UCSD-AML1 (cell line): ENCODE results near the gene CPNE5.

Experiments used
- DNase-seq: peaks from one replicate; lab custom pipeline; 2025; ENCODE audit not compliant: unreplicated experiment; lab: John Stamatoyannopoulos, UW

CPNE5 gene

DNA sequence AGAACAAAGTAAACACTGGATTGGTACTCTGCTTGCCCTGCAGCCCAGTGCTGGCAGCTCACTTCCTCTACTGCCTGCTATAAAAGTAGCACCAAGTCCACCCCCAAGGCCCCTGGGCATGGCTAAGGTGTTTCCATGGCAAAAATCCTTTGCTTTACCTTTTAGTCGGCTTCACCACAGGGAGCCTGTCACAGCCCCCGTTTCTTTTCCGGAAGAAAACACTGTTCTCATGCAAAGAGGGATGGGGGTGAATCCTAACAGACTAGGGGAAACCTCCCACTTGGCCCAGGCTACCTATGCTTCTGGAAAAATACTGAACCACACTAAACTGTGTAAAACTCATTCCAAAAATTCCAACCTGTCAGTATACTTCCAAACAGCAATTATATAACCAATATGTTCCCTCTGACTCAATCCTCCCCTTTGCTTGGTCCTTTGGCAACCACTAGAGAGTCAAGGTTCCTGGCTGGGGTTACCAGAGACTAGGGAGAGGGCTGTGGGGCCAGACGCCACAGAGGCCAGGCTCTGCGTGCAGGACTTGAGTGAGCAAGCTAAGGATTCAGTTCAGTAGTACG, 19.2 kb upstream of the CPNE5 start:
- DNase-seq: no peak

DNA sequence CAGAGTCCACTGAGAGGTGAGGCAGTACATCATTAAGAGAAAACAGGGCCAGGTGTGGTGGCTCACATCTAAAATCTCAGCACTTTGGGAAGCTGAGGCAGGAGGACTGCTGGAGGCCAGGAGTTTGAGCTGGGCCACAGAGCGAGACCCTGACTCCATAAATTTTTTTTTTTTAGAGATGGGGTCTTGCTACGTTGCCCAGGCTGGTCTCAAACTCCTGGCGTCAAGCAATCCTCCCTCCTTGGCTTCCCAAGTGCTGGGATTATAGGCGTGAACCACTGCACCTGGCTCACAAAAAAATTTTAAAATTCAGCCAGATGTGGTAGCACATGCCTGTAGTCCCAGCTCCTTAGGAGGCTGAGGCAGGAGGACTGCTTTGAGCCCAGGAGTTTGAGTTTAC, 18.1 kb upstream of the CPNE5 start:
- DNase-seq: no peak

DNA sequence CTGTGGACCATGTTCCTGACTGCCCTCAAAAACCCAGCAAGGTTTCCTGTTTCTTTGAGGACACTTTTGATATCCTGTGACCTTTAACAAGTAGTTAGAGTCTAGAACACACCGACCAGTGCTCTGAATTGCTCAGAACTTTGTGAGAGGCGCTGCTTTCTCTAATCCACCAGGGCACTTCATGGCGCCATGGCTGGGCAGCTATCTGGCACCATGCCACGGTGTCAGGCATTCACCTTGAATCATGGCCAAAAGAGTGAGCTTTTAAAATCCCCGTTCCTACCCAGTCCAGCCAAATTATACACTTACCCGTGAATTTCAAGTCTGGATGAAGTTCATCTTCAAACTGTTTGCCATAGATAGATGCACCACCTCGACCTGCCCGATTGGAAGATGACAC, 17.0 kb upstream of the CPNE5 start:
- no peak for DNase-seq

DNA sequence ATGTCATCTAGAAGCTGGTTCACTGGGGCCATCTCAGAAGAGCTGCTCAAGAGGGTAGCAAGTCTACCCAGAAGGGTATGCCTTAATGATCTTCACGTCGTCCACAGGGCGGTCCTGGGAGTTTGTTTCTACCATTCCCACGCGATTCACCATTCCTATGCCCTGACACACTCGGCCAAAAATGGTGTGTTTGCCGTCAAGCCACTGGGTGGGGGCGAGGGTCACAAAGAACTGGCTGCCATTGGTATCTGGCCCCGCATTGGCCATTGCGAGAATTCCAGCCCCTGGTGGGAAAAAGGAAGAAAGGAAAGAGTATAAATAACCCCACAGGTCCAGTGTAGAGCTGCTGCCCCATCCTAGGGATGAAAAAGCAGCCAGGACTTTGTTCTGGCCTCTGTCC, 16.5 kb upstream of the CPNE5 start:
- DNase-seq: no peak

DNA sequence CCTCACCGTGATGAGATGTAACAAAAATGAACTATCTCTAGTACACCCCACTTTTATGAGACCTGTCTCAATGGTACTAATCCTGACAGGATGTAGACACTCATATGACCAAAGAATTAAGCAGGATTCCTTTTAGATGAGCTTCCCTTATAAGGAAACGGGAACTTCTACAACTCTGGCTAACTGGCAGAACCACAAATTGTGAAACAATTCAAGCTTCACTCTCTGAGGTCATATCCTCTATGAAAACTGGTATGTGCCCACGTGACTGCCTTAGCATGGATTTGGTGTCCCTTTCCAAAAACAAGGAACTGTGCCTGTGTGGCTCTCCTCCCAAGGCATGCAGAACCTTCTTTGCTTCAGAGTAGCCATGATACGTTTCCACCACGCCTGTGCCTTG, 14.1 kb upstream of the CPNE5 start:
- no peak for DNase-seq

DNA sequence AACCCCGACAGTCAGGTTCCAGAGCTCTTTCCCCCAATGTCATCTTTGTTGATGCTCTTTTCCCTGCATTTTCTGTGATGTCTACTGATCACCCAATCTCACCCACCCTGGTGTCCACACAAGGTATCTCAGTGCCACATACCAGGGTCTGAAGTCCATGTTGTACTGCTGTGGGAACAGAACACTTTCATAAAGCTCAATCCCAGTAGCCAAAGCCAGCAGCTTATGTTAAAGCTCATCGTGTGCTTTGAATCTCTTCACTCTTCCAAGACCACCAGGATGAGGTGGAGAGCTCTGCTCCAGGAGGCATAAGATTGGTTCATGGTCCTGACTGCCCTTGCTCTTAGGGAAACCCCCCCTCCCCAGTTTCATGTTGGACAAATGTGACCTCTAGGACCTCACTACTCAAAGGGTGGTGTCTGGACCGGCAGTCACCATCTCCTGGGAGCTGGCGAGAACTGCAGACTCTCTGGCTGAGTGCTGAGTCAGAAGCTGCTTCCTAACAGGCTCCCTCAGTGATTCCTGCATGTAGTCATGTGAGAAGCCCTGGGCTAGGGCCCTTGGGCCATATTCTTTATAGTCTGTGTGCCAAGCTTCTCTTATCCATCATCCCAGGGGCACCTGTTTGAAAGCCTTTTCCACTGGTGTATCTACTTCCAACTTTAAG, 13.4 kb upstream of the CPNE5 start:
- DNase-seq: peak; percentile 42

DNA sequence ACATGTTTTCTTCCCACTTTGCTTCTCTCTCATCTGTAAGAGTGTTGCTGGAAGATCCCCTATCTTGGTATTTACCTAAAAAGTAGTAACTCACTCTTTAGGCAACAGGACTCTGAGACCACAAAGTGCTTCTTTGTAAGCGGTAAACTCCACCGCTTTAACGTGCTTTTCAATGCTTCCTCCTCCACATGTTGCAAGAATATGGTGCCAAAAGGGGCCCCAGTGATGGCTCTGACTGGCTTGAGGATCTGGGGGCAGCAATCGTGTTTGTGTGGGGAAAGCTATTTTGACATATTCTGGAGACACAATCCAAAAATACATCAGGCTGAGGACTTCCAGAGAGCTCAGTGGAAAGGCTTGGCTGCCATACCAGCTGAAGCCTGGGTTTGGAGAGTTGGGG, 12.4 kb upstream of the CPNE5 start:
- no peak for DNase-seq

DNA sequence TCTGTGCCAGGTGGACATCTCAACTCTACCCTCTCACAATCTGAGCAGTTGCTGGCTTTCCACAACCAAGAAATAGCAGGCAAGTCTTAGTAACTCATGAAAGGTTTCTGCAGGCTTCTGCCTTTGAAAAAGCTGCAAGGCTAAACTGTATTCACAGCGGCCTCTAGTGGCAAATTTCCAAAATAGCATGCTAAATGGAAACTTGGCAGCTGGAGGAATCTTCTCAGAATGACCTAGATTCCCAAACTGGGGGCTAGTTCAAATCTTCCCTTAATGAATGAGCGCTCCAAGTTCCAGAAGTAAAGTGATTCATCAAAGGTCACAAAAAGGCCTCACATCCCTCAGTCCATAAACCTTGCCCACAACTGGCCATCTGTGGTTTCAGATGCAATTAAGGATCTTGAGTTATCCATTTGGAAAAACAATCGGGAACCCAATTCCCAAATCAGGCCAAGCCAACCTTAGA, 11.9 kb upstream of the CPNE5 start:
- DNase-seq: no peak

DNA sequence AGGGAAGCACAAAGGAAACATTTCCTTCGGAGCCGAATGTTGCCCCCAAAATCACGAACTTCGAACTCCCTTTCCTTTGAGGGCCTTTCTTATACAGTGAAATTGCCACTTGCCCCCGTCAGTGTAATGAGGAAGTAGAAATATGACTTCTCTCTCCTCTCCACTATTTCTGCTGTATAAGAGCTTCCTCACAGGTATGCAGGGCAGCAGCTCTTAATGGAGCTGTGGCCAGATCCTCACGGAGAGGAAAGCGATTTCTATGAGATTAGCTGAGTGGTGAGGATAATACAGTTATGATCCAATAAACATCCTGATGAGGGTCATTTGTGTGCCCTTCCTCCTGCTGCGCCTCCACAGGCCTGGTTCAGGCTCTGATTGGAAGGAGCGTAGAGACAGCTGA, 10.8 kb upstream of the CPNE5 start:
- DNase-seq: no peak

DNA sequence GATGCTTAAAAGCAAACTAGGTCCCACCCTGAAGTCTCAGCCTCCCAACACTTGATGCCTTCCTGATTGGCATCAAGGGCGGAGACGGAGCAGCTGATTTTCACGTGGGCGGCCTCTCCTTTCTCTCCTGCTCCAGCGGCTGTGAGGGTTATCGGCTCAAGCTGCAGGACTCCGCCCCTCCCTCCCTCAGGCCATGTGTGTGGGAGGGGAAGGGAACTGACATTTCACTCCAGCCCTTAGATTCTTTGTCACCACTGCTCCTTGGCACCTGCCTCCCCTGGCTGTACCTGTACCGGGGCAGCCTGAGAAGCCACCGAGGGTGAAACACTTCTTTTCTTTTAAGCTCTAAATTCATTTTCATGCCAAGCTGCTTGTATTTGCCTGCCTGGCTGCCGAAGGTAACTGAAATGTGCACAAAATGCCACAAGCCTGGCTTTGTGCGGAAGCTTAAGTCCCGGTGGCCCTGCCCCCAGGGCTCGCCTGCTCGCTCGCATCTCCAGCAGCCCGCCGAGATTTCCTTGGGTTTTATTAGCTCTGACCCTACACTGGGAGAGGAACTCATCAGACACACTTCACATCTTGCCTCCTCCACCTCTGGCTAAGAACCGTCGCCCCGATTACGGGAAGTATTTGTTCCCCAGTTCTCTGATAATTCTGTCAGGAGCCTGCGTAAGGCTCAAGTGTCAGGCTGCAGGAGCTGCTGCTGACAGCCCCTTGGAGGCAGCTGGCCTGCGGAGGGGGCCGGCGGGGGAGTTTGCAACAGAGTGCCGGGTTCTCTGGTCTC, 9.6 kb upstream of the CPNE5 start:
- DNase-seq: peak; percentile 47

DNA sequence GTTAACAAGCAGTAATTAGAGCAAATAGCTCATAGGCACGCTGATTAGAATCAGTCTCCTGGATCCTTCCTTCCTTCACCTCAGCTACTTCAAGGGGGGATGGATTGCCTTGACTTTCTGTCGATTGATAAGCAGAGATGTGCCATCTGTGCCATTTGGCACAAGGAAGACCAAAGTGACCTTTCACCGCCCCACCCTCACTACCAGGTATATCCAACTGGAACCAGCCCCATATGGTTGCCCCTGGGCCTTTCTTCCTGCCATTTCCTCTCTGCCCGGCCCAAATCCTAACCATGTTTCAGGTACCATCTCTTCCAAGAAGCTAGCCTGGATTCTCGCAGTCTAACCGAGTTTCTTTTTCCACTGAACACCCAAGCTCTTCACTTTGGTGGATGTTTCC, 8.7 kb upstream of the CPNE5 start:
- no peak for DNase-seq

DNA sequence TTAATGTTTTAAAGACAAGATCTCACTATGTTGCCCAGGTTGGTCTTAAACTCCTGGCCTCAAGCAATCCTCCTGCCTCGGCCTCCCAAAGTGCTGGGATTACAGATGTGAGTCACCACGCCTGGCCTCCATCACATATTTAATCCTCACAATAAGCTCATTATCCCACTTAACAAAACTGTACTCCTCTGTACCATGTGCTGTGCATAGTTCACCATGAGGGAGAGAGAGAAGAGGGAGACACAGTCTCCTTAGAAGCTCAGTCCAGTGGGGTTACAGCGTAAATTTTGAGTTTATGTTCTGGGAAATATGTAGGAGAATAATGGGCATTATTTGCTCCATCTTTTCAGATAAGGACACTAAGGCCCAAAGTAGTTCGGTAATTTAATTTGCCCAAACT, 7.9 kb upstream of the CPNE5 start:
- no peak for DNase-seq

DNA sequence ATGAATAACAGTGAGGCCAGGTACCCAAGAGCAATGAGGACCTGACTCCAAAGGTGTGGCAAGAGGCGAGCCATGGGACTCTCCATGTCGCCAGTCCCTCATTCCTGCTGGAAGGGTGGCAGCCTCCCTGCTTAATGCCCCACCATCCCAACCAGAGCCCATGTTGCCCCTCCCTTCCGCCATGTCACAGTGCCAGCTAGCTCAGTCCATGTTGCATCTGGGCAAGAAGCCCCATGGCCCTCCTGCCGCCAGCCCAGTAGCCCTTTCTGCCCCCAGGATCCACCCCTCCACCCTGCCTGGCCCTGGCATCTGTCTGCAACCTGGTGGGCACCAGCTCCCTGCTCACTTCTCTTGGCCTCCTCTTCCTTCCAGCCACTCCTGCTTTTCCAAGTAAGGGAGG, 6.0 kb upstream of the CPNE5 start:
- no peak for DNase-seq

DNA sequence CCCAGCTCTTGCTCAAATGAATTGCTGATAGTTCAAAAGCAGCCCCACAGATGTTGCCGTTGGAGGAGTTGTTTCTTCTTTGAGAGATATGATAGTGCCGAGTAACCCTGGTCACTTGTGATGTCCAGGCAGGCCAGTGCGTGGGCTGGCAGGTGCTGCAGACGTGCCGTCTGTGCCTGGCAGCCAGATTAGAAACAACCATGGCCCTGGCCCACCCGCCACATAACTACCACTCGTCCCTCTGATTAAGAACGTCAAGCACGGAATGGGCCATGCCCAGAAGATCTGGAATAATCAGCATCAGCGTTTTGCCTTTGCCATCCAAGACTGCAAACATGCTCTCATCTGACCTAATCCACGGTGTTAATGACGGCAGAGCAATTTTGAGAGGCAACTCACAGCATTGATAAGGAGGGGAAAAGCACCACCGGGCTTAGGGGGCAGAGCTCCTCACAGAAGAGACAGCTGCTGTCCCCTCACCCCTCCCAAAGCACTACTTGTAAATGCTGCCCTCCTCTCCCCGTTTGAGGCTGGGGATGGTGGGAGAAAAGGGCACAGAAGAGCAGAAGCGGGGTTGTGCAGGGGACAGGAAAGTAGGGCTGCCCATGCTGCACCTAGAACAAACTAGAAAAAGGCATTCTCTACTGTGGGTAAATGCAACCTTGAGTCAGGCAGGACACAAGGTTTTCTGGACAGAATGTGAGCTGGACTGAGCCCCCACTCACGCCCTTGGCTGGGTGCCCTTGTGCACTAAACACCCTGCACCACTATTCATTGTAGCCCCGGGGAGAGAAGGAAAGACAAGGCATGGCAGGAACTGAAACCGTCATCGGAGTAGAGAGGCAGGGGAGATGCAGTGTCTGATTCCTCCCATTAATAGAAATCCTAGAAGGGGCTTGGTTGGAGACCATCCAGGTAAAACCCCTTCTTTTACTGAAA, 5.3 kb upstream of the CPNE5 start:
- DNase-seq: no peak

DNA sequence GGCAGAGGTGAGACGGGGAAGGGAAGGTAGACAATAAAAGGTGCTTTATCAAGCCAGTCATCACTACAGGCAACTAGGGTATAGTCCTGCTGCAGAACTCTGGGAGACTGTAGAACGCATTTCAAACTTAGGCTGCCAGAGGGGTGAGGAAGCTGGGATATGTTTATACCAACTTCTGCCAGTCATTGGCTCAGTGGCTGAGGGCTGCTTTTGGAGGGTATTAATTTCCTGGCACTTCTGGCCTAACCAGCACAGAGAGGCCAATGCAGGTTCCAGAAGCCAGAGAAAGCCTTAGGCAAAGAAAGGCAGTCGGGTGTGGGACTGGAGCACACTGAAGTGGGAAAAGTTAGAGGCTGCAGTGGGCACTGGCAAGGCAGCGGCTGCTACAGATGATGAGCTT, 3.9 kb upstream of the CPNE5 start:
- DNase-seq: no peak

DNA sequence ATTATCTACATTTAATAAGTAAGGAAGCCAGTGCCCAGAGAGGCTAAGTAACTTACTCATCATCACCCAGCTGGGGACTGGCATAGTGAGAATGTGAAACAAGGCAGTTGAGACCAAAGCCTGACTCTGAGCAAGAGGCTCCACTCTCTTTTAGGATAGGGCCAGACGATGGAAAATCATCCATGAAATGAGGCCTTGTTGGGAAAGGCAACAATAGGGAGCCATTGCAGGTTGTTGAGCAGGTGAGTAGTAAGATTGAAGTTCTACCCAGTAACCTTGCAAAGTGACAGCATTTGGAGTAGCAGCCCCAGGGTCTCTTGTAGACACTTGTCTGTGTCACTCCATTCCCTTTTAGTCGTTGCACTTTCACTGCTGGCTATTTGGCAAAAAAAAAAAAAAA, 2.5 kb upstream of the CPNE5 start:
- no peak for DNase-seq

DNA sequence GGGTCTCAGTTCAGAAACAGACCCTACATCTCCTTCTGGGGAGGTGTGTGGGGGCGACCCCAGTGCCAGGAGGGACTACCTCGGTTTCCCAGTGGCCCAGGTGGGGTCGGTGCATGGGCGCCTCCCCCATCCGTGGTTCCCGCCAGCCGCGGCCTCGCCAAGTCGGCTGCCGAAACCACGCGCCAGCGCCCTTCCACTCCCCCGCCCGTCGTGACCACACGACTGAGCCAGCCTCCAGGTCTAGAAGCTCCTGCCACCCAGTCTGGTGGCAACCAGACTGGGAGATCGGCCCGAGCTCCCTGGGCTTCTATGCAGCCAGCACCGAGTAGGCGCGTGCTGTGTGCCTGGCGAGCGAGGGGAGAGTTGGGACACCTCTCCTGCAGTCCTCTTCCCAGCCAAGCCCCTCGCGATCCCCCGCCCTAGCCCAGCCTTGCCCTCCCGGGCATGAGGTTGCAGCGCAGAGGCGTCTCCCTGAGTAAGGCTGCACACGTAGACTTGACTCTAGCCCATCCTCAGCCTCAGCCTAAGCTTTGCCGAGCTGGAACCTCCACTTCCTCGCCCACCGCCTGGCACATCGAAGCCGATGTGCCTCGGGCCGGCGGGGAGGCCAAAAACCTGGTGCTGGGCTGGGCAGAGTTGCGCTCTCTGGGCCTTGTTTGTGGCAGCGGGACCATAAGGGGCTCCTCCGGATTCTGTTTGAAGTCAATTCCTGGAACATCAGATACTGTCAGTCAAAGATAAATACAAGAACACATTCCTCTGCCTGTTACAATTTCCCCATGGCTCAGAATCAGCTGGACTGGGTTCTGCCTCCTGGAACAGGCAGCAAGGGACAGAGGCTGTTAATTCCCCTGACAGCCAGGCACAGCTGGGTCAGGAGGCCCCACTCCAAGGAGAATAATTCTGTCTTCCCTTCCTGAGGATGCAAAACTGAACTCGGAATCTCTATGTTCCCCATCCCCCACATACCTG, 1.5 kb upstream of the CPNE5 start:
- no peak for DNase-seq

DNA sequence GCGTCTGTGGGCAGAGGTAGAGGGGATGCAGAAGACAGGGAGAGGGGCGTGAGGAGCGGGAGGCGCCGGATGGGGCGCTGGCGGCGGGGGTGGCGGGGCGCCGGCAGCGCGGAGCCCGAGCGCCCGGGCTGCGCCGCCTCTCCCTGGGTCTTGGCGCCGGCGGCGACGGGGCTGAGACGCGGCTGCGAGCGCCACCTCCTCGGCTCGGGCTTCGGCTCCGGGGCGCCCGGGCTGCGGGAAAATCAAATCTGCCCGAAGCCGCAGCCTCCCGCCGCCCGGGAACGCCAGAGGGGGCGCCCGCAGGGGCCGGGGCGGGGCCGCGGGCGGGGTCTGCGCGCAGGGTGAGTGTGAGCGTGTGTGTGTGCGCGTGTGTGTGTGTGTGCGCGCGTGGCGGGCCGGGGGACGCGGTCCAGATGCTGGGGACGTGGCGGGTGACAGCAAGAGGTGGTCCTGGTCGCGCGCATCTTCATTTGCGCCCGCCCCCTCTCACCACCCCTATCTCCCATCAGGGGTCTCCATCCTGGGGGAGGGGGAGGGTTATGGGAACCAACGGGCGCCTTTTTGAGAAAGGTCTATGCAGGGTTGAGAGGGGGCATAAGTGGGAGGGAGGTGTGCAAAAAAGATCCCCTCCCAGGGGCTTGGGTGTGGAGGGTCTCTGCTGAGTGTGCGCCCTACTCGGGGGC, 646 bp upstream of the CPNE5 start:
- DNase-seq: peak; percentile 48

DNA sequence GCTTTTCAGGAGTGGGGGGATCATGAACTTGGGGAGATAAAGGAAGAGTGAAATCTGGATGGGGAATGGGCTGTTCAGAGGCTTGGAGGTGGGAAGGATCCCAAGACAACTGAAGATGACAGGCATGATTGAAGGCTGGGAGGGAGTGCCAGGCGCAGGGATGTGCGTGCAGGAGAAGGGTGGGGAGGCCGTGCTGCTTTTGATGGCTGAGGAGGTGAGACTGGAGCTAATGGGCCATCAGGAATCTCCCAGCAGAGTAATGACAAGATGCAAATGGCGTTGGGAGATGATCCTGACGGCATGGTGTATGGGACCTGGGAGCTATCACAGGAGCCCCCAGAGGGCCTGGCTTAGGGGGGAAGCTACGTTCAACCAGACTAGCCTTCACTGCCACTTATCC, 1.6 kb downstream of the CPNE5 start:
- DNase-seq: no peak

DNA sequence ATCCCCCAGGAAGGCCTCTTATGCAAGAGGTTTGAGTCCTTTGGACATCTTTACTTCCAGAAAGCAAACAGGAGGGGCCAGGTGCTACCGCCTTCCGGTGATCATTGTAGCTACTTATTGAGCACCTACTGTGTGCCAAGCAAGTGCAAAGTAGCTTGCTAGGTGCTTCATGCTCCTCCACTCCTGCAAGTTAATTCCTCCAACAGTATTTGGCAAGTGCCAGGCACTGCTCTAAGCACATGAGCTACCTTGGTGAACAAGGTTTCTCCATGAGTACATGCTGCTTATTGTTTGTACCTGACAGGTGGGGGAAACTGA, 2.3 kb downstream of the CPNE5 start:
- DNase-seq: no peak
